ENCODE data around the gene SLC37A1.

Gene SLC37A1

GRCh38 chr21:42465803-42466127, 47.9 kb upstream of the SLC37A1 start:
- peak overlapping the region; percentile 99 for H2AK5ac ChIP-seq (ENCODE audit: low read length, severe bottlenecking)
- 67% methylated on average over 2 of the region's 3 CpGs for WGBS
- H3K27ac ChIP-seq (ENCODE audit: low read length, poor library complexity, severe bottlenecking), result peak overlapping the region; percentile 94
- no peak overlapping the region for H3K18ac ChIP-seq (ENCODE audit: low read depth in 1 of 2, low read length in 2 of 2)
- H2BK12ac ChIP-seq (ENCODE audit: low read length in 2 of 2), result no peak overlapping the region
- no peak overlapping the region for H3K9ac ChIP-seq (ENCODE audit: low read length)
- no peak overlapping the region for H4K91ac ChIP-seq (ENCODE audit: low read length)
- H2BK120ac ChIP-seq (ENCODE audit: low read depth, low read length), result no peak overlapping the region
- H4K8ac ChIP-seq (ENCODE audit: low read length), result no peak overlapping the region
- H3K9me3 ChIP-seq (ENCODE audit: control insufficient read depth, low read length), result no peaks in the 10 kb centered on the region
- H3K79me1 ChIP-seq (replicated peaks; ENCODE audit: low read length, poor library complexity, severe bottlenecking), result no peaks in the 10 kb centered on the region
- H3K4me2 ChIP-seq (ENCODE audit: low read length, poor library complexity, severe bottlenecking), result no peak overlapping the region
- no peak overlapping the region for H3K14ac ChIP-seq (ENCODE audit: low read length in 2 of 2)
- H3K4me3 ChIP-seq (ENCODE audit: insufficient read depth in 1 of 2, low read depth in 1 of 2, low read length in 2 of 2), result no peak overlapping the region
- DNase-seq, result no peak
- no peak overlapping the region for H3K4ac ChIP-seq (ENCODE audit: low read depth in 1 of 2, low read length in 2 of 2)
- no peak overlapping the region for H2AFZ ChIP-seq (ENCODE audit: low read depth, low read length)
- H3K23ac ChIP-seq (ENCODE audit: low read length in 2 of 2), result no peak overlapping the region
- peak overlapping the region; percentile 67 for H2BK5ac ChIP-seq (ENCODE audit: low read depth, low read length, poor library complexity, severe bottlenecking)
- H3K27me3 ChIP-seq (ENCODE audit: control insufficient read depth in 1 of 2, insufficient read depth in 1 of 2, low read length in 2 of 2), result peaks cover 0 to 23% of the 10 kb centered on the region in 2 experiments
- peaks cover 27% of the 10 kb centered on the region for H3K4me1 ChIP-seq (ENCODE audit: control insufficient read depth, insufficient read depth, low read depth, low read length)
- H2BK15ac ChIP-seq (ENCODE audit: low read depth, poor library complexity, severe bottlenecking), result no peak overlapping the region
- H3K36me3 ChIP-seq (ENCODE audit: control insufficient read depth in 1 of 2, insufficient read depth in 2 of 2, low read depth in 1 of 2, low read length in 2 of 2), result no peaks in the 10 kb centered on the region

- no peak overlapping the region for H3K4me3 ChIP-seq (ENCODE audit: insufficient read depth in 1 of 2, low read depth in 1 of 2, low read length in 2 of 2)
- H3K18ac ChIP-seq (ENCODE audit: low read depth in 1 of 2, low read length in 2 of 2), result no peak overlapping the region
- no peak for DNase-seq
- H3K4ac ChIP-seq (ENCODE audit: low read depth in 1 of 2, low read length in 2 of 2), result no peak overlapping the region
- H4K8ac ChIP-seq (ENCODE audit: low read length), result no peak overlapping the region
- no peak overlapping the region for H2BK12ac ChIP-seq (ENCODE audit: low read length in 2 of 2)
- H3K9me3 ChIP-seq (ENCODE audit: control insufficient read depth, low read length), result no peaks in the 10 kb centered on the region
- H2BK120ac ChIP-seq (ENCODE audit: low read depth, low read length), result no peak overlapping the region
- H2AFZ ChIP-seq (ENCODE audit: low read depth, low read length), result no peak overlapping the region
- H3K27ac ChIP-seq (ENCODE audit: low read length, poor library complexity, severe bottlenecking), result no peak overlapping the region
- no peak overlapping the region for H3K14ac ChIP-seq (ENCODE audit: low read length in 2 of 2)
- WGBS, result 87% methylated on average over 9 of the region's 10 CpGs
- H2BK15ac ChIP-seq (ENCODE audit: low read depth, poor library complexity, severe bottlenecking), result no peak overlapping the region
- no peaks in the 10 kb centered on the region for H3K36me3 ChIP-seq (ENCODE audit: control insufficient read depth in 1 of 2, insufficient read depth in 2 of 2, low read depth in 1 of 2, low read length in 2 of 2)
- no peak overlapping the region for H3K23ac ChIP-seq (ENCODE audit: low read length in 2 of 2)
- no peak overlapping the region for H3K4me2 ChIP-seq (ENCODE audit: low read length, poor library complexity, severe bottlenecking)
- H4K91ac ChIP-seq (ENCODE audit: low read length), result no peak overlapping the region
- H2BK5ac ChIP-seq (ENCODE audit: low read depth, low read length, poor library complexity, severe bottlenecking), result peak overlapping the region; percentile 24
- peaks cover 24% of the 10 kb centered on the region for H3K4me1 ChIP-seq (ENCODE audit: control insufficient read depth, insufficient read depth, low read depth, low read length)
- peaks cover 0 to 24% of the 10 kb centered on the region in 2 experiments for H3K27me3 ChIP-seq (ENCODE audit: control insufficient read depth in 1 of 2, insufficient read depth in 1 of 2, low read length in 2 of 2)
- no peak overlapping the region for H3K9ac ChIP-seq (ENCODE audit: low read length)
- H2AK5ac ChIP-seq (ENCODE audit: low read length, severe bottlenecking), result peak overlapping the region; percentile 80
- no peaks in the 10 kb centered on the region for H3K79me1 ChIP-seq (replicated peaks; ENCODE audit: low read length, poor library complexity, severe bottlenecking)
These were observed 47.0 kb upstream of the SLC37A1 start for GRCh38 chr21:42466700-42467099.

- Histone ChIP-seq H3K4me2 (ENCODE audit: low read length, poor library complexity, severe bottlenecking) (no peak overlapping the region), H3K79me1 (replicated peaks; ENCODE audit: low read length, poor library complexity, severe bottlenecking) (no peaks in the 10 kb centered on the region), H2BK120ac (ENCODE audit: low read depth, low read length) (no peak overlapping the region), H2AK5ac (ENCODE audit: low read length, severe bottlenecking) (peak overlapping the region; percentile 38), H3K9ac (ENCODE audit: low read length) (no peak overlapping the region), H4K8ac (ENCODE audit: low read length) (no peak overlapping the region), H2BK12ac (ENCODE audit: low read length in 2 of 2) (no peak overlapping the region), H4K91ac (ENCODE audit: low read length) (no peak overlapping the region), H3K4me1 (ENCODE audit: control insufficient read depth, insufficient read depth, low read depth, low read length) (peaks cover 19% of the 10 kb centered on the region), H3K14ac (ENCODE audit: low read length in 2 of 2) (no peak overlapping the region), H2BK15ac (ENCODE audit: low read depth, poor library complexity, severe bottlenecking) (no peak overlapping the region), H2AFZ (ENCODE audit: low read depth, low read length) (no peak overlapping the region), H3K36me3 (ENCODE audit: control insufficient read depth in 1 of 2, insufficient read depth in 2 of 2, low read depth in 1 of 2, low read length in 2 of 2) (peaks cover 0 to 2% of the 10 kb centered on the region in 2 experiments), H3K4ac (ENCODE audit: low read depth in 1 of 2, low read length in 2 of 2) (no peak overlapping the region), H2BK5ac (ENCODE audit: low read depth, low read length, poor library complexity, severe bottlenecking) (no peak overlapping the region), H3K27ac (ENCODE audit: low read length, poor library complexity, severe bottlenecking) (no peak overlapping the region), H3K9me3 (ENCODE audit: control insufficient read depth, low read length) (no peaks in the 10 kb centered on the region), H3K4me3 (ENCODE audit: insufficient read depth in 1 of 2, low read depth in 1 of 2, low read length in 2 of 2) (no peak overlapping the region), H3K23ac (ENCODE audit: low read length in 2 of 2) (no peak overlapping the region), H3K27me3 (ENCODE audit: control insufficient read depth in 1 of 2, insufficient read depth in 1 of 2, low read length in 2 of 2) (peaks cover 0 to 21% of the 10 kb centered on the region in 2 experiments), H3K18ac (ENCODE audit: low read depth in 1 of 2, low read length in 2 of 2) (no peak overlapping the region)
- DNase-seq, result peak; percentile 34
- 60% methylated on average over 12 of the region's 12 CpGs for WGBS
These were observed 46.3 kb upstream of the SLC37A1 start for GRCh38 chr21:42467140-42467983.

GRCh38 chr21:42468491-42469131, 45.0 kb upstream of the SLC37A1 start:
- Histone ChIP-seq H3K18ac (ENCODE audit: low read depth in 1 of 2, low read length in 2 of 2) (no peak overlapping the region), H3K27ac (ENCODE audit: low read length, poor library complexity, severe bottlenecking) (no peak overlapping the region), H2BK120ac (ENCODE audit: low read depth, low read length) (no peak overlapping the region), H3K9me3 (ENCODE audit: control insufficient read depth, low read length) (no peaks in the 10 kb centered on the region), H2BK12ac (ENCODE audit: low read length in 2 of 2) (no peak overlapping the region), H3K36me3 (ENCODE audit: control insufficient read depth in 1 of 2, insufficient read depth in 2 of 2, low read depth in 1 of 2, low read length in 2 of 2) (peaks cover 0 to 2% of the 10 kb centered on the region in 2 experiments), H3K14ac (ENCODE audit: low read length in 2 of 2) (no peak overlapping the region), H3K79me1 (replicated peaks; ENCODE audit: low read length, poor library complexity, severe bottlenecking) (no peaks in the 10 kb centered on the region), H3K4me2 (ENCODE audit: low read length, poor library complexity, severe bottlenecking) (no peak overlapping the region), H2BK5ac (ENCODE audit: low read depth, low read length, poor library complexity, severe bottlenecking) (no peak overlapping the region), H4K91ac (ENCODE audit: low read length) (no peak overlapping the region), H2AK5ac (ENCODE audit: low read length, severe bottlenecking) (no peak overlapping the region), H2BK15ac (ENCODE audit: low read depth, poor library complexity, severe bottlenecking) (no peak overlapping the region), H3K27me3 (ENCODE audit: control insufficient read depth in 1 of 2, insufficient read depth in 1 of 2, low read length in 2 of 2) (peaks cover 0 to 22% of the 10 kb centered on the region in 2 experiments), H3K4ac (ENCODE audit: low read depth in 1 of 2, low read length in 2 of 2) (no peak overlapping the region), H3K4me1 (ENCODE audit: control insufficient read depth, insufficient read depth, low read depth, low read length) (peaks cover 18% of the 10 kb centered on the region), H2AFZ (ENCODE audit: low read depth, low read length) (no peak overlapping the region), H3K4me3 (ENCODE audit: insufficient read depth in 1 of 2, low read depth in 1 of 2, low read length in 2 of 2) (no peak overlapping the region), H3K9ac (ENCODE audit: low read length) (no peak overlapping the region), H4K8ac (ENCODE audit: low read length) (no peak overlapping the region), H3K23ac (ENCODE audit: low read length in 2 of 2) (no peak overlapping the region)
- 54% methylated on average over 5 of the region's 6 CpGs for WGBS
- no peak for DNase-seq
